Thyroid gland (tissue), 4 donors: ENCODE results near the gene RTN4IP1. TPM values are rescaled to one million over a fixed set of nuclear protein-coding genes. Genes with fewer than 3 reads are reported as not detected.
A peak's percentile ranks its signal among the peaks of the same experiment; 100 is the strongest.

ENCODE experiments used
- DNase-seq, 2 donors: peaks; one replicate each; pipeline ENCODE4 v3.0.0-alpha.2; 2019
- H3K27ac ChIP-seq, 3 donors: fragments of 200-600 bp; sonication (generic); 1 replicate in 2 of 3; 2 replicates in 1 of 3; pipeline ENCODE4 v1.5.1; 2016 to 2019; ENCODE audit warnings: mild to moderate bottlenecking in 1 of 3, moderate library complexity in 1 of 3
- H3K27me3 ChIP-seq: fragments of 200-600 bp; sonication (generic); one replicate; pipeline ENCODE4 v1.5.1; 2019
- H3K36me3 ChIP-seq, 2 donors: fragments of 200-600 bp; sonication (generic); one replicate each; pipeline ENCODE4 v1.5.1; 2016 to 2019
- H3K4me1 ChIP-seq, 2 donors: fragments of 200-600 bp; sonication (generic); one replicate each; pipeline ENCODE4 v1.5.1; 2017 to 2019
- H3K4me3 ChIP-seq, 3 donors: fragments of 200-600 bp; sonication (generic); replicated peaks in 1 of 3; 1 replicate in 2 of 3; 2 replicates in 1 of 3; pipeline ENCODE4 v1.5.1; 2016; ENCODE audit warnings: mild to moderate bottlenecking in 1 of 3
- H3K9me3 ChIP-seq: fragments of 200-600 bp; sonication (generic); one replicate; pipeline ENCODE4 v1.5.1; 2017
- CTCF ChIP-seq, 6 experiments: fragments of 200-600 bp in 3 of 6; fragments of 450-650 bp in 3 of 6; sonication (generic) in 3 of 6; IDR thresholded peaks; one replicate each; pipeline ENCODE4 v1.5.1; 2016 to 2019; ENCODE audit warnings: antibody characterized with exemption in 6 of 6, mild to moderate bottlenecking in 2 of 6, inconsistent platforms in 1 of 6, moderate library complexity in 1 of 6
- POLR2A ChIP-seq, 2 donors: fragments of 450-650 bp; IDR thresholded peaks; one replicate each; pipeline ENCODE4 v1.6.1; 2017; ENCODE audit warnings: antibody characterized with exemption in 2 of 2, mild to moderate bottlenecking in 2 of 2, moderate library complexity in 1 of 2
- WGBS, 2 donors: methylation state at CpG; one replicate each; pipeline ENCODE4 v1.1.5; 2017; 5-methylcytosine and 5-hydroxymethylcytosine counted together
- intact Hi-C: fragments of 100-400 bp; cut with DNase I; formaldehyde crosslinking; loops from one replicate; pipeline ENCODE4 v1.15.1; 2023
- total RNA-seq, 4 donors: library from RNA; depleted of rRNA; stranded (reverse); fragments of >200 nt; gene quantifications; one replicate each; pipeline ENCODE4 v1.2.3, GENCODE V29; 2016

Gene RTN4IP1
- total RNA-seq, 4 donors from 2014 or later: 3.6 to 10.9 (median 8.6) TPM

DNA sequence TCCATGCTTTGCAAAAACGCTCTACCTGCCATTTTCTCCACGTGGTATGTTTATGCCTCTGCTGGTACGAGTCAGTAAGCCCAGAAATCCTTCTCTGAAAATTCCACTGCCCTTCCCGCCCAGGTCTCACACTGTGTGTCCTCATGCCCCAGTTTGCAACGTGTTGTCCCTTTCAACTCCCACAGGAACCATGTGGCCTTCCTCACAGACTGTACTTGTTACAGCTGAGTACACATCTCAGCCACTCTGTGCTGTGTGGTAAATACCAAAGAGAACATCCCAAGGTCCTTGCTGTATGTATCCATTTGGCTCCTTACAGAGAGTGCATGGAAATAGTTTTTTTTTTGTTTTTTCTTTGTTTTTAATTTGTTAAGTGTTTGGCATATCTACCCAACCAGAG, 56.9 kb downstream of the RTN4IP1 start:
- Histone ChIP-seq H3K36me3 (no peaks in the 10 kb centered on the region), H3K4me1 (no peaks in the 10 kb centered on the region), H3K27ac (no peak overlapping the region), H3K27me3 (no peaks in the 10 kb centered on the region), H3K4me3 (no peak overlapping the region), H3K9me3 (no peaks in the 10 kb centered on the region)
- intact Hi-C loops: no loop called here
- DNase-seq: peak in 1 of 2 donors; percentile 18
- WGBS, 2 donors: 79 to 84% methylated on average over 5 of the region's 5 CpGs
- TF ChIP-seq POLR2A (IDR thresholded peaks at IDR 0.05) (no peak), CTCF (IDR thresholded peaks at IDR 0.05) (no peak)

- DNase-seq: no peak
- WGBS, 2 donors: 98% methylated on average over 4 of the region's 4 CpGs
Measured at GRCh38 chr6:106569428-106569827, 59.9 kb downstream of the RTN4IP1 start.

DNA sequence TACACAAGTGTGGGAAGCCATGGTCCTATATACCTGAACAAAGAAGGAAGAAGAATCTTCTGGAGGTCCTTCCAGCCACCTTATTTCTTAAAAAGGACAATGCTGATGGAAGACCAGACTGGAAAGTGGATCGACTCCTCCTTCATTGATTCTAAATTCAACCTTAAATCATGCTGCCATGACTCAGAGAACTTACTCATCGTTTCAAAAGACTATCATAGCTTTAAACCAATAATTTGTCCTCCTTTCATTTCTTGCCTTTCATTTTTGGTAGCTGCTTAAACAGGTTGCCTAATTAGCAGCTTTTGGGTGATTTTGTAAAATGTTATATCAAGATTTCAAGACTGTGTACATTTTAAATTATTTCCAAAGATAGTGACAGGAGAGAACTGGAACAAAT, 60.8 kb downstream of the RTN4IP1 start:
- no peak for DNase-seq
- Histone ChIP-seq H3K36me3 (no peaks in the 10 kb centered on the region), H3K9me3 (no peaks in the 10 kb centered on the region), H3K27me3 (no peaks in the 10 kb centered on the region), H3K4me3 (no peak overlapping the region), H3K27ac (no peak overlapping the region), H3K4me1 (no peaks in the 10 kb centered on the region)
- intact Hi-C loops: loop anchor here (5.0 to 10.0 kb wide), 2 partner anchors 121 to 234 kb away; no protein-coding TSS in a partner anchor
- WGBS, 2 donors: 86 to 91% methylated on average over 2 of the region's 2 CpGs
- TF ChIP-seq CTCF (IDR thresholded peaks at IDR 0.05): no peak
- no peak for TF ChIP-seq POLR2A (IDR thresholded peaks at IDR 0.05)

More at GRCh38 chr6:106569428-106569827, 59.9 kb downstream of the RTN4IP1 start:
- intact Hi-C loops: loop anchor here (5.0 to 10.0 kb wide), 2 partner anchors 122 to 235 kb away; no protein-coding TSS in a partner anchor
- no peaks in the 10 kb centered on the region for H3K4me1 ChIP-seq
- TF ChIP-seq POLR2A (IDR thresholded peaks at IDR 0.05): no peak
- TF ChIP-seq CTCF (IDR thresholded peaks at IDR 0.05): no peak
- no peaks in the 10 kb centered on the region for H3K36me3 ChIP-seq
- no peak overlapping the region for H3K27ac ChIP-seq
- no peaks in the 10 kb centered on the region for H3K27me3 ChIP-seq
- no peaks in the 10 kb centered on the region for H3K9me3 ChIP-seq
- no peak overlapping the region for H3K4me3 ChIP-seq

DNA sequence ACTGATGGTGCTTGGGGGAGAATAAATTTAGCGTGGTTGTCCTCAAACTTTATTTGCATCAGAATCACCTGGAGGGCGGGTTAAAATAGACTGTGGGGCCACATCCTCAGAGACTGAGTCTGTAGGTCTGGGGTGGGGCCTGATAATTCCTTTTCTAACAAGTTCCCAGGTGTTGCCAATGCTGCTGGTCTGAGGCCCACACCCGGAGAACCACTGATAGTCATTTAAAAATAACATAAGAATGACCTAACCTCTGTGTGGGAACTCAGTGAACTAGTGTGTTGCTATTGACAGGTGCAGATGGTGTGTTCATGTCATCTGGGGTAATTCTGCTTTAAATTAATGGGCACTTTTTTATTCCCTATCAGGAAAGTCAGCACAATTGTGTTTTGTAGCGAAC, 64.8 kb downstream of the RTN4IP1 start:
- intact Hi-C loops: loop anchor here (10.0 kb wide), 1 partner anchor 230 kb away; no protein-coding TSS in a partner anchor

More for the DNA sequence above, 64.8 kb downstream of the RTN4IP1 start:
- no peak overlapping the region for H3K27ac ChIP-seq
- TF ChIP-seq CTCF (IDR thresholded peaks at IDR 0.05) (no peak), POLR2A (IDR thresholded peaks at IDR 0.05) (no peak)
- H3K4me1 ChIP-seq: peaks cover 11 to 13% of the 10 kb centered on the region in 2 donors
- no peak for DNase-seq
- no peaks in the 10 kb centered on the region for H3K36me3 ChIP-seq
- WGBS, 2 donors: 70 to 94% methylated on average over 3 to 4 of the region's 4 CpGs
- H3K27me3 ChIP-seq: no peaks in the 10 kb centered on the region
- no peaks in the 10 kb centered on the region for H3K9me3 ChIP-seq
- no peak overlapping the region for H3K4me3 ChIP-seq
